K562 treated with DMSO at 1 percent for 4 hours (cell line): ENCODE measurements around the gene MZB1. TPM values are rescaled to one million over a fixed set of nuclear protein-coding genes. Genes with fewer than 3 reads are reported as not detected.

Experiments
- total RNA-seq: library from RNA; unstranded; fragments of 300-600 nt; gene quantifications from 2 replicates; pipeline ENCODE4 v1.2.3, GENCODE V29; 2022; ENCODE audit not compliant: insufficient read depth

The MZB1 gene
- total RNA-seq, result 1.2 TPM in 1 of 2 replicates, not detected in the other

DNA sequence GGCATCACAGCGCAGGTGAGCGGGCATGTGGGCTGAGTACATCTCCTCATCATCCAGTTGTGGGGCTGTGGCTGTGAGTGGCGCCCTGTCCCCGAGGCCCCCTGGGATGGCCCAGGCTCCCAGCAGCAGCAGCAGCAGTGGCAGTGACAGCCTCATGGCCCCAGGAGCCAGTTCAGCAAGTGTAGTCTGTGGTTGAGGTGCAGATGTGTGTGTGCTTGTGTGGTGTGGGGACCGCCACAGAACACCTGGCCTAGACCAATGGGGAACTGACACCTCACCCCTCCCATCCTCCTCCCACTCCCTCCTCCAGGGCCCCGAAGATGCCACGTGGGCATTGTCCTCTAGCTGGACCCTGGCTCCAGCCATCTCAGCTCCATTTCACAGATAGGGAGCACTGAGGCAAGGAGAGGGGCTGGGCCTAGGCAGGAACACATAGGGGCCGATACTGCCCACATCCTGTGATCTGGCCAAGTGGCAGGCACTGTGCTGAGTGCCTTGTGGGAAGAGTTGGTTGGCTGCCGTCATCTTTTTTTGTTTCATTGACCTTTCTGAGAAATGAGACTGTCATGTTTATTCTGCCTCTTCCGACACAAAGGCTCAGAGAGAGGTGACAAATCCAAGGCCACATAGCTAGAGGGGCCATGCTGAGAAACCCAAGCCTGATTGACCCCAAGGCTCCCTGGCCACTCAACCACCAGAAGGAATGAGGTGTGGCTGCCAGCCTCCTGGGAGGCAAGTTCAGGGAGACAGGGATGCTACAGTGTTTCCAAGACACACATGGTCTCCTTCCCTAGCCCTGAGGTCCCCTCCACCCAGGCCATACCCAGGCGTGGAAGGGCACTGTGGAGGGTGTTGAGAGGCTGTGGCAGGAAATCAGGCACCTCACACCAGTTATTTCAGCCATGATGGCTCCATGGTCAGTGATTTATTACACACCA, at the start of gene MZB1:
Gene MZB1 (minus strand): TSS at position 213 of the 938 bp plus-strand sequence. CDS start 57 bp downstream, at position 156.

DNA sequence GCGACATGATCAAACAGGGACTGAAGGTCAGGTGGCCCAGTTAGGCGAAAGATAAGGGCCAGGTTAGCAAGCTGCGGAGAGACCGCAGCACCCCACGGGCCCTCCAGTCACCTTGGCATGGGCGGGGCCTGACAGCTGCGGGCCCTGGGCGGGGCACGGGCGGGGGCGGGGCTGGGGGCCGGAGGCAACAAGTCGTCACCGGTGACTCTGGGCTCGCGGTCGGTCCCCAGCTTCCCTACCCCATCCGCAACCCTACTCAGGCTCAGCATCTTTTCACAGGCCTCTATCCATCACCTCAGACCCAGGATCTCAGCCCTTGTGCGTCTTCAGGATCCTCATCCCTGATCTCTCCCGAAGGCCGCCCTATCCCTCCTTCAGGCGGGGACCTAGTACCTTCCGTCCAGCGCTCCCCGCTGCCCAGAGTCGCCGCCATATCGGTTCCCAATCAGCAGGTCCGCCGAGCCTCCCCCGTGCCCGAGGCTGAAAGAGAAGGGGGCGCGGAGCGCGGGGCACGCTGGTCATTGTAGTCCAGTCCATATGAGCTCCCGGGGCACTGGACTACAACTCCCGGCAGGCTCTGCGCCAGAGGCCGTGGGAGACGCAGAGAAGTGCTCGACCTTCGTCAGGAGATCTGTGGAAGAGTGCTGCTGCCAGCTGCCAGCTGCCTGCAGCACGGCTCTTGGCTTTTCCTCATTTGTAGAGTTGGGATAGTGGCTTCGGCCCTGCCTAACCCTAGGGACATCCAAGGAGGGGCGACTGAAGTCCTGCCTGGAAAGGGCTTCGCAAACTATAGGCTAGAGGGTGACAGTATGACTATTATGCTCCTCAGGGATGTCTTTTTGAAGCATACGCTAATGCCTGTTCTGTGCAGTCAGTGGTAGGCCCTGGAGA, 49.5 kb upstream of the MZB1 start, which contains the start of gene DNAJC18:
Gene DNAJC18 (minus strand): TSS at position 513 of the 891 bp plus-strand sequence. CDS start 80 bp downstream, at position 433.

DNA sequence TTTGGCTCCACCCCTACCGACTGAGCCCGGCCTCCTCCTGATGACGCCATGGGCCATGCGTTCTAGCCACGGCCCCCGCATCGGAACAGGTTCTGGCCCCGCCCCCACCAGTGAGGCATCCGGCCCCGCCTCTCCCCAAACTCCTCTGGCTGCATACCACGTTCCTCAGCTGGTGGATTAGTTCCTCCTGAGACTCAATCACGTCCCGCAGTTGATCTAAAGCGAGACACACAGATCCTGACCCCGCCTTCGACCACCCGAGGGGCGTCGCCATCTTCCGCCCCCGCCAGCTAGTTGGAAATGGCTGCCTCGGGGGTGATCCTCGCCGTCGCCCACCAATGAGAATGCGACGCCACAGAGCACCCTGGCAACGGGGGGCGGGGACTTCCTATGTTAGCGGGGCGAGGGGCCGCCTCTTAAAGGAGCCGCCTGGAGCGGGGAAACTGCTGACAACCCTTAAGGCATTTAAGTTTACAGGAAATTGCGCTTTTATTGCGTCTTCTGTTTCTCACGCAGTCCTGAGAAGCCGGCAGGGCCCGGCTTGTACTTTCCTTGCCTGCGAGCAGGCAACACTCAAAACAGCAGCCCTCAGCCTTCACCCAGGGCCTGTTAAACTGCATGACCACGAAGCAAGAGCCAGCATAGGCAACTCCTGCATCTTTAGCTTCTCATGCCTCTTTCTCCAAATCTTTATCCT, 14.2 kb upstream of the MZB1 start, which contains the start of gene SPATA24:
Gene SPATA24 (minus strand): TSS at position 303 of the 697 bp plus-strand sequence. CDS start 29 bp downstream, at position 274.

DNA sequence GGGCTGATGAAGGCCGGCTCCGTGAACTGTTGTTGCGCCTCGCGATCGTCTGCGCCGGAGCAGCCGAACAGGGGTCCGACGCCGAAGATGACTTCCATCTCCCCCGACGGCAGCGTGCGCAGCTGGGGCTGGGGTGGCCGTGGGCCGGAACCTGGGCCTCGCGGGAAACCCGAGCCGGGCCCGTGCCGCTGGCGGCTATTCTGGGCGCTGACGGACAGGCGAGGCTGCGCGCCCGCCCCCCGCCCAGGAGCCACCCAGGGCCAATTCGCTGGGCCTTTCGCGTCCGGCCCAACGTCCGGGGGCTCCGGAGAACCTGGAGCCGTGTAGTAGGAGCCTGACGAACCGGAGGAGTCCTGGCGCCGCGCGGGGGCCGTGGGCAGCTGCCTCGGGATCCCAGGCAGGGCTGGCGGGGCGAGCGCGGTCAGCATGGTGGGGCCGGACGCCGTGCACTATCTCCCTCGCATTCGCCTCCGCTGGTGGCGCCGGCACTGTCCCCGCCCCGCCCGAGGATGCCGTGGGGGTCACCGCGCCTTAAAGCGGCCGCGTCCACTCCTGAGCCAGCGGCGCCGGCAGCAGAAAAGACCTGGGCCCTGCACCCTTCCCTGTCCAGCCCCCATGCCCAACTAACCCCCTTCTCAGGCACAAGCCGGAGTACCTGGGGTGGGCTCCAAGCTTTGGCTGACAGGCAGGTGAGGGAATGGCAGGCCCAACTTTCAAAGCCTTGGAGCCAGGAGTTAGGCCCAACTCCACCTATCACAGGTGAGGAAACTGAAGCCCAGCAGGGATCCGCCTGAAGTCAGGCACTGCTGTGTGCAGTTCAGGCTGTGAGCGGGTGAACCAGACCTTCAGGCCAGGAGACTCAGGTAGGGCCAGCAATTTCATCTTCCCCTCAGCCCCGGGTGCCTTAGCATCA, 5.2 kb upstream of the MZB1 start, which contains the start of gene PROB1:
Gene PROB1 (minus strand): TSS at position 451 of the 913 bp plus-strand sequence. CDS start 23 bp downstream, at position 428.

DNA sequence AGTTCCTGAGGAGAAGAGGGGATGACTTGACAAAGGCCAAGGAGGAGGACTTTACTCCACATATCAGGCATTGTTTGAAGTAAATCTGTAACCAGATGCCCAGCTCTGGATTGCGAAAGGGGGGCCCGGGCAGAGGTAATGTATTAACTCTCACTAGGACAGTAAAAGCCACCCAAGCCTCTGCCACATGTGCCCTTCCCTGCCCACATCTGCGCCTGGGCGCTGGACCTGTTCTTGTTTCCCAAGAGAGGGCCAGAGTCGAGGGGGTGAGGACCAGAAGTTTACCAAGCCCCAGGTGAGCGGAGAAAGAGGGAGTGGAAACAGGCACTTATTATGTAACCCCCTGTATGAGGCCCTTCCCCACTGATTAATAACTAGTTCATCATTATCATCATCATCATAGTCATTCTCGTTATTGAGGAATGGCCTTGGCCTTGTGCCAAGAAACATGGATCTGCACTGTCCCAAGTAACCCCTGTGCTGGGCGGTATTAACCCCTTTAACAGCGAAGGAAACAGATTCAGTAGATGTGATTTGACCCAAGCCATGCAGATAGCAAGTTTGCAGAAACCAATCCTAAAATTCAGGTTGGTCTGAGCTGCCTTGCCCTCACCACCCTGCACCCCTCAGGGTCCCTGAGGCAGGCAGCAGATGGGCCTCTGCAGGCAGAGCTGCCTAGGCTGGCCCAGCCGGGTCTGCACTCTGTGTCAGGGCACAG, 6.3 kb downstream of the MZB1 start, which contains the start of gene SLC23A1:
Gene SLC23A1 (minus strand): TSS at position 23 of the 718 bp plus-strand sequence. CDS start 44 bp downstream, outside the sequence.

GRCh38 chr5:139341689-139342422, 47.9 kb downstream of the MZB1 start, which contains the start of gene PAIP2:
Gene PAIP2 (plus strand): TSS chr5:139341854. CDS start chr5:139363785, 21,931 bp downstream.

Other genes with a start within 250 kb of the MZB1 start
- gene SIL1, start 191.5 kb downstream of the MZB1 start, total RNA-seq, result 20.6 and 36.9 TPM in 2 replicates
- gene MATR3, start 96.2 kb downstream of the MZB1 start, total RNA-seq, result 130 and 131 TPM in 2 replicates
- gene PAIP2, start 48.1 kb downstream of the MZB1 start, total RNA-seq, result 134 and 135 TPM in 2 replicates
- 0.44 TPM in 1 of 2 replicates, not detected in the other for gene SLC23A1, start 6.6 kb downstream of the MZB1 start, total RNA-seq
- 2.4 and 3.0 TPM in 2 replicates for gene PROB1, start 5.2 kb upstream of the MZB1 start, total RNA-seq
- gene SPATA24, start 14.2 kb upstream of the MZB1 start, total RNA-seq, result 7.4 and 7.8 TPM in 2 replicates
- gene DNAJC18, start 49.6 kb upstream of the MZB1 start, total RNA-seq, result 1.7 and 3.1 TPM in 2 replicates
- gene ECSCR, start 72.8 kb upstream of the MZB1 start, total RNA-seq, result not detected in 2 replicates
- not detected in 2 replicates for gene SMIM33, start 81.1 kb upstream of the MZB1 start, total RNA-seq
- gene STING1, start 92.8 kb upstream of the MZB1 start, total RNA-seq, result 106 and 131 TPM in 2 replicates
- gene UBE2D2, start 171.4 kb upstream of the MZB1 start, total RNA-seq, result 109 and 116 TPM in 2 replicates